GM21825 (cell line): ENCODE measurements around the gene SUSD2.
"Not testable (repeated sequence)": the region's sequence is repeated elsewhere in the genome, so short reads cannot be mapped to it uniquely, and the experiment has no call there.

Experiments
- ATAC-seq: cut with Tn5 transposase; IDR thresholded peaks from one replicate; pipeline ENCODE4 v1.9.1; 2021; ENCODE audit warnings: mild to moderate bottlenecking, moderate library complexity; ENCODE audit not compliant: unreplicated experiment

Gene SUSD2

DNA sequence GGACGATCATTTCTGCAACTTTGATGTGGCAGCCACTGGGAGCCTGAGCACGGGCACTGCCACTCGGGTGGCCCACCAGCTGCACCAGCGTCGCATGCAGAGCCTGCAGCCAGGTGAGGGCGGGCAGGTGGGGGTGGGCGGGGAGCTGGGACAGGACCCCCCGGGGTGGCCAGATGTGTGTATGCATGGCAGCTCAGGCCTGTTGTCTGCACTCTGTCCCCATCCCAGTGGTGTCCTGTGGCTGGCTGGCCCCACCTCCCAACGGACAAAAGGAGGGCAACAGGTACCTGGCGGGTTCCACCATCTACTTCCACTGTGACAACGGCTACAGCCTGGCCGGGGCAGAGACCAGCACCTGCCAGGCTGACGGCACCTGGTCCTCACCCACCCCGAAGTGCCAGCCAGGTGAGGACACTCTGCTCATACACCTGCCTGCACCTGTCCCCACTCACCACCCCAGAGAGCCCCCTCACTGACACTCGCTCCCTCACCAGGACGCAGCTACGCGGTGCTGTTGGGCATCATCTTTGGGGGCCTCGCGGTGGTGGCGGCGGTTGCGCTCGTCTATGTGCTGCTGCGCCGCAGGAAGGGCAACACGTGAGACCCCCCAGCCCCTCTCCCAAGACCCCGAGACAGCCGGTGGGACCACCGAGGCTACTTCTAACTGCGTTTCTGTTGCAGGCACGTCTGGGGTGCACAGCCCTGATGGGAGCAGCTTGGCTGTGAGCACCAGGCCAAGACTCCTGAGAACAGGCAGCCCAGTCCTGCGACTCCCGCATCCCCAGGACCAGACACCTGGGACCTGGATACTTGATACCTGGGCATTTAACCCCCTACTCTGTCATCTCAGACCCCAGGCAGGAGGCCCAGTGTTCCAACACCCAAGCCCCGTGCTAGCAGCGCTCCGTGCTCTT lies 6.7 kb downstream of the SUSD2 start:
- ATAC-seq = no peak

DNA sequence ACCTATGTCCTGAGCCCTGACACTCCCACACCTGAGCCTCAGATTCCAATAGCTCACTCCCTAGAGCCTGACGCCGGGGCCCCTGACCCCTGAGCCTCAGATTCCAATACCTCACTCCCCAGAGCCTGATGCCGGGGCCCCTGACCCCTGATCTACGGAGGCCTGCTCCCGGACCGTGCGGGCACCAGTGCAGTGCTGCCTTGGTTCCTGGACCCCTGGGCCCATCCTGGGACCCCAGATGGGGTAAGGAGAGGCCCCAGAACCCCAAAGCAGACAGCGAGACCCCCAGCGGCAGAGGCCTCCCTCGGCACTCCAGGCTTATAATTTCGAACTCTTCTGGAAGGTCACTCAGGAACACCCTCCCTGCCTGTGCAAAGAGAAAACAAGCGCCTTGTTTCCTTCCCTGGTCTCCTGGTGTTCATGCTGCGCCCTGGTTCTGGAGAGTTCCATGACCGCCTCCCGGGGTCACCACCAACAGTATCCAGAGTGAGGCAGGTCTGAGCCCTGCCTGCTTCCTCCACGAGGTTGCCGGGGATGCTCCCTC lies 7.5 kb downstream of the SUSD2 start:
- no peak for ATAC-seq

DNA sequence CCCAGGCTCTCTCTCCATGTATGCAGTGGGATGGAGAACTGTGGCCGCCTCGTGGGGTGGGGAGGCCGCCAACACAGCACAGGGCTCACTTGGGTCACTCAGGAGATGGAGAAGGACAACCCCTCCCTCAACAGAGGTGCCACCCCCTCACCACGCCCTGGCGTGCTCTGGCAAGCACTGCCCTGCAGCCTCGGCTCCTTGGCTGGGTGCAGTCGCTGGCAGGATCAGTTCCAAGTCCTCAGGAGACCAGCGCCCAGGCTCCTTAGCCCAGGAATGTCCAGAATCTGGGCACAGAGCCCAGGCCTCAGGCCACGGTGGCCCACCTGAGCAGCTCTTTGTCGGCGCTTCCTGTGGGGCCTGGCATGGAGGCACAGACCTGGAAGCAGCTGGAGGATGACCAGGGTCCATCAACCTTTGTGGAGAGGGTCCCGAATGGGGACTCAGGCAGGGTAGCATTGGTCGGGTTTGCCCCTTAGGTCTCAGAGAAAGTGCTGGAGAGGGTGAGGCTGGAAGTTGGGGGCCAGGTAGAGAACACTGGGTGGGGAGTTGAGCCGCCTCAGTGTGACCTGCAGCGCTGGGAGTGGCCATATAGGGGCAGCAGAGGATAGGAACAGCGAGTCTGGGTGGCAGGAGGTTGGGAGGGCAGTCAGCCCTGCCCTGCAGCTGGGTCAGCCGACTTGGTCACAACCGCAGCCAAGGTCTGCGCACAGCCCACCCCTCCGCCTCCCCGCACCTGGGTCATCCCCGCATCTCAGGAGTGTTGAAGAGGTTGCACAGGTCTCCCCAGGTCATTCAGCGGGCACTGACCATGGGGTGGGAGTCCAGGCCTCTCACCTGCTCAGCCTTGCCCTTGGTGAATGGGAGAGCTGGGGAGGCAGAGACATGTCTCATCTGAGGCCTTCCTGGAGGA lies 8.2 kb downstream of the SUSD2 start:
- no peak for ATAC-seq

DNA sequence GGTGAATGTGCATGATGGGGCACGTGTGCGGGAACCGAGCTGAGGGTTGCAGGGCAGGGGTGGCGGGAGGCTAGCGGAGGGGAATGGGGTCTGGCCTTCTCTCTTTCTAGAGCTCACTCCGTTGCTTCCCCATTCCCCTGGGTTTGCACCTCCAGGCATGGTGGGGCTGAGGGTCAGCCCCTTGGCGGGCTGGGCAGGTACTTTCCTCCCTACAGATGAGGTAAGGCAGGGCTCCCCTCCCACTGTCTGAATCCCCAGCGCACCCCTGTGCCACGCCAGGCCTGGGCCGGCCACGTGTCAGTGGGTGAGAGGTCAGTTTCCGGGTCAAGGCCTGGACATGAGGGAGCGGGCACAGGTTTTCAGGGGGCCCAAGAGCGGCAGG lies 8.9 kb downstream of the SUSD2 start:
- no peak for ATAC-seq

DNA sequence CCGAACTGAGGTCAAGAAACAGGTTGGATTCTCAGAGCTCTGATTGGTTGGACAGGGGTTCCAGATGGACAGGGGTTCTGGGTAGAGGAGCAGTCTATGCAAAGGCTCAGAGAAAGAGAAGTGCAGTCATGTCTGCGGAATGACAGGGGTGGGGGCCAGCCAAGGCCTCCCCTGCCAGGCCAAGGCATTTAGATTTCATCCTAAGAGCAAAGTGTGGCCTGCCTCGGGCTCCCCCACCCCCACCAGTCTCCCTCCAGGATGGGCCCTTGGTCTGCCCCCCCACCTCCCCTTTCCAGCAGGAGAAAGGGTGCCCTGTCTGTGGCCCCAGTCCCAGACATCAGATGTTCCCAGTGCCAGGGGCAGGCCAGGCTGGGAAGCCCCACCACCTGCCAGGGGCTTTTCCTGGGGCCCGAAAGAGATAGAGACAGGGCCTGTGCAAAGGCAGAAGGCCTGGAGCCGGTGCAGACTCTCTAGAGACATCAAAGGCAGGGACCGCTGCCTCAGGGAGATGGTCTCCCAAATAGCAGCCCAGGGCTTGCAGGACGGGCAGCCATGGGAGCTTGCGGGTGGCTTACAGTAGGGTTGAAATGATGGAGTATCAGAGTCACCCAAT lies 9.4 kb downstream of the SUSD2 start:
- ATAC-seq = no peak

DNA sequence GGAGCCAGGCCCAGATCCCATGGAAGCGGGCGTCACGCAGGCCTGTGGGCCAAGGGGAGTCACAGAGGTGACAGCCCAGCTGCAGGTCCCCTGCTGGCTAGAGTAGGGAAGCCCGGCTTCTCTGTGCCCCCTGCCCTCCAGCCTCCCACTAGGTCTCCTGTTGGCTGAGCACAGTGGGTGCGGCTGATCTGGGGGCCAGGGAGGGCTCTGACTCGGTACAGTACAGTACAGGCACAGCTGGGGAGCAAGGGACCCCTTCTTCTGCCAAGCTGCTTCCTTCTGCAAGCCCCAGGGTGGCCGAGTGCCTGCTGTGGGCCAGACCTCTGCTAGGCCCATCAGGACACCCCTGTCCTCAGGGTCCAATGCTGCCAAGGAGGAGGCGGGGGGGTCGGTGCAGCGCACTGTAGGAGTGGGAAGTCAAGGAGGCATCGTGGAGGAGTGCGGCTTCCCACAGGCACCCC lies 10.1 kb downstream of the SUSD2 start:
- no peak for ATAC-seq

DNA sequence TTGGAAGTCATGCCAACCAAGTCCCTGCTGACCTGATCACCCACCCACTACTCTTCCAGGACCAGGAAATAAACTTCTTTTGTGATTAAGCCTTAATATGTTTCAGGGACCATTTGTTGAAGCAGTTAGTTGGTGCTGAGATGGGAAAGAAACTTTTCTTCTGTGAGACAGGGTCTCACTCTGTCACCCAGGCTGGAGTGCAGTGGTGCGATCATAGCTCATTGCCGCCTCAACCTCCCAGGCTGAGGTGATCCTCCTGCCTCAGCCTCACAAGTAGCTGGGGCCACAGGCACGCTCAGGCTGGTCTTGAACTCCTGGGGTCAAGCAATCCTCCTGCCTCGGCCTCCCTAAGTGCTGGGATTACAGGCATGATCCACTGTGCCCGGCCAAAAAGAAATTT lies 10.6 kb downstream of the SUSD2 start:
- no peak for ATAC-seq

DNA sequence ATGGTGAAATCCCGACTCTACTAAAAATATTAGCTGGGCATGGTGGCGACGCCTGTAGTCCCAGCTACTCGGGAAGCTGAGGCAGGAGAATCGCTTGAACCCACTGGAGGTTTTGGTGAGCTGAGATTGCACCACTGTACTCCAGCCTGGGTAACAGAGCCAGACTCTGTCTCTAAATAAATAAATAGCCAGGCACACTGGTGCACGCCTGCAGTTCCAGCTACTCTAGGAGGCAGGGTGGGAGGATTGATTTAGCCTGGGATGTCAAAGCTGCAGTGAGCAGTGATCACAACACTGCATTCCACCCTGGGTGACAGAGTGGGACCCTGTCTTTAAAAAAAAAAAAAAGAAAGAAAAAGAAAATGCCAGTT lies 17.4 kb downstream of the SUSD2 start:
- no peak for ATAC-seq

DNA sequence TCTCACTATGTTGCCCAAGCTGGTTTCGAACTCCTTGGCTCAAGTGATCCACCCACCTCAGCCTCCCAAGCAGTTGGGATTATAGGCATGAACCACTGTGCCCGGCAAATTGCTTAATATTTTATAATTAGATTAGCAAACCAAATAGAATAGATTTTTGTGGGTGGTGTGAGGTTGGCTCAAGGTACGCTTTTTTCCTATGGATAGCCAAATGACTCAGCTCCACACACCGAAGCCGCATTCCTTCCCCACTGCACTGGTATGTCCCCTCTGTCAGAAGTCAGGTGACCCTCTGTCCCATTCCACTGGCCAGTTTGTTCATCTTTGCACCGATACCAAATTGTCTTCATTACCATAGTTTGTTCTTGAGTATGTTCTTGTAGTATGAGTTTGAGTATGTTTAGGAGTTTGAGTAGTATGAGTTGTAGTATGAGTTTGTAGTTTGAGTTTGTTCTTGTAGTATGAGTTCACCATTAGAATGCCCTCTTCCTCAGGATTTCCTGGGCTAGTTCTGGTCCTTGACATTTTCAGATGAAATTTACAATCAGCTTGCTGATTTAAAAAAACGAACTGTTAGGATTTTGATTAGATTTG lies 19.4 kb downstream of the SUSD2 start:
- ATAC-seq = no peak

DNA sequence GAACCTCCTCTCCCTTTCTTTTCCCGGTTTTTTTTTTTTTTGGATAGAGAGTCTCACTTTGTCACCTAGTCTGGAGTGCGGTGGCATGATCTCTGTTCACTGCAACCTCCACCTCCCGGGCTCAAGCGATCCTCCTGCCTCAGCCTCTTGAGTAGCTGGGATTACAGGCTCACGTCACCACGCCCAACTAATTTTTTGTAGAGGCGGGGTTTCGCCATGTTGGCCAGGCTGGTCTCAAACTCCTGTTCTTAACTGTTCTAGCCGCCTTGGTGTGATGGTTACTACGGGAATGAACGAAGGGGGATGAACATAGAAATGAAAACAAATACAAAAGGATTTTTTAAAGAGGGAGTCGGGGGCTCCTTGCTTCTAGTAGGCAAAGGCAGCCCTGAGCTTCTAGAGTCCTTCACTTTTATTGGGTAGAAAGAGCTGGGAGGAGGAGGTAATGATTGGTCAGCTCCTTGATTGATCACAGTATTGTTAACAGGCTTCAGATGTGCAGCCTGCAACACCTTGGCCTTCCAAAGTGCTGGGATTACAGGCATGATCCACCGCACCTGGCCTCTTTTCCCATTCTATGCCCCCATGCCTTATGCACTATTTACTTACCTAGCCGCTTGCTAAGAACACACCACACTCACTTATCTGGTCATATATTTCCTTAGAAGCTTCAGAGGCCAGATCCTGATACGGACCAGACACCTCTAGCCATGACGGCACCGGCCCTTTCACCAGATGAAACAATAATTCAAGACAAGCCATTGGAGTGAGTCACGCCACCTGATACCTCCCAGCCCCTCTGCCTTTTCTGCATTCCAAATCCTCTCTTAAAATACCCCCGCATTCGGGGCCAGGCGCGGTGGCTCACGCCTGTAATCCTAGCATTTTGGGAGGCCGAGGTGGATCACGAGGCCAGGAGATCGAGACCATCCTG lies 20.7 kb downstream of the SUSD2 start:
- no peak for ATAC-seq

DNA sequence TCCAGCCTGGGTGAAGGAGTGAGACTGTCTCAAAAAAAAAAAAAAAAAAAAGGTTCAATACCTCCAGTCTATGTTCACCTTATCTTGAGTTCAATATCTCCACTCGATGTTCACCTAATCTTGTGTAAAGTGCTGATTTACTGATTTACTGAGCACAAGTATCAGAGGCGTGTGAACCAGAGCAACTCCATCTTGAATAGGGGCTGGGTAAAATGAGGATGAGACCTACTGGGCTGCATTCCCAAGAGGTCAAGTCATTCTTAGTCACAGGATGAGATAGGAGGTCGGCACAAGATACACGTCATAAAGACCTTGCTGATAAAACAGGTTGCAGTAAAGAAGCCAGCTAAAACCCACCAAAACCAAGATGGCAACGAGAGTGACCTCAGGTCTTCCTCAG lies 22.6 kb downstream of the SUSD2 start:
- ATAC-seq = not testable (repeated sequence)

DNA sequence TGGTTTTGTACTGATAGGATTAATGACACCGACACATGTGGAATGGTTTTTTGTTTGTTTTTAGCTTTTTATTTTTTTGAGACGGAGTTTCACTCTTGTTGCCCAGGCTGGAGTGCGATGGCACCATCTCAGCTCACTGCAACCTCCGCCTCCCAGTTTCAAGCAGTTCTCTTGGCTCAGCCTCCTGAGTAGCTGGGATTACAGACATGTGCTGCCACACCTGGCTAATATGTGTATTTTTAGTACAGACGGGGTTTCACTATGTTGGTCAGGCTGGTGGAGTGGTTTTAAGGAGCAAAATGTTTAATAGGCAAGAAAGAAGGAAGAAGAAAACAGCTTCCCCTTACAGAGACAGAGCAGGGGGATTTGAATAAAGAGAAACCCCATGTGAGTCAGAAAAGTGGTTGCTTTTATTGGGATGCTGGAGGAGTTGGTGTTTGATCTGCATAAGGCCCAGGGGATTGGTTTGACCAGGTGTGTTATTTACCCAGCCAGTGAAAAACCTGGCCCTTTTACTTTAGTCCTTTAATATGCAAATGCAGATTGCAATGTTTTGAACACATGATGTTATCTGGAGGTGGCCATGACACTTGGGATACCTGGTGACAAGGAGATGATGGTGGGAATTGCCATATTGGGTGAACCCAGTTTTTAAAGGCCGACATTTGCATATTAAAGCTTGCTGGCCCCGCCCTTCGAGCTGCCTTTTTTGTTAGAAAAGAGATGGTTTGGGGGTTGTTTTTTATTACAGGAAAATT lies 24.3 kb downstream of the SUSD2 start:
- ATAC-seq = no peak

DNA sequence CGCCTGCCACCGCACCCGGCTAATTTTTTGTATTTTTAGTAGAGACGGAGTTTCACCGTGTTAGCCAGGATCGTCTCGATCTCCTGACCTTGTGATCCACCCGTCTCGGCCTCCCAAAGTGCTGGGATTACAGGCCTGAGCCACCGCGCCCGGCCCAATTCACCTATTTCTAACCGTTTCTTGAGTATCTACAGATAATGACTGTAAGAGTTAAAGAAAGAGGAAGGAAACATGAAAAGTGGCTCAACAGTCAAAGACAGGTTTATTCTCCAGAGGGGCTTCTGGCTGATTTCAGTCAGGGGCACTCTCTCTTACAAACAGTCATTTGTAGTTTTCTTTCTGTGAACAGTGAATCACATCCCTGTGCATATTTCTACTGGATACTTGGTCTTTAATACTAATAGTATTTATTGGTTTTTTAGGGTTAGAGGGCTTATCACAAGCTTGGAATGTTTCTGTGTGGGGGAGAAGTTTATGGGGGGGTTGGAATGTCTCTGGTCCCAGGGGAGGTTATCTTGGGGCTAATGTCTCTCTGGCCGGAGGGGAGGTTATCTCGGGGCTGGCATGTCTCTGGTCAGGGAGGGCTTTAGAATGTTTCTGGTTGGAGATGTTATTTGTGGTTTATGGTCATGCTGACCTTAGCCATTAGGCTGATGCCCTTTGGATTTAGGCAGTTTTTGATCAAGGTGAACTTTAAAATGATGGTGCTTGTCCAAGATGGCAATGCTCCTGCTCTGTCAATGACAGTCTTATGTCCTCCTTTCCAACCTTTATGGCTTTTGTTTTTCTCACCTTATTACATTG lies 25.4 kb downstream of the SUSD2 start:
- ATAC-seq = not testable (repeated sequence)

DNA sequence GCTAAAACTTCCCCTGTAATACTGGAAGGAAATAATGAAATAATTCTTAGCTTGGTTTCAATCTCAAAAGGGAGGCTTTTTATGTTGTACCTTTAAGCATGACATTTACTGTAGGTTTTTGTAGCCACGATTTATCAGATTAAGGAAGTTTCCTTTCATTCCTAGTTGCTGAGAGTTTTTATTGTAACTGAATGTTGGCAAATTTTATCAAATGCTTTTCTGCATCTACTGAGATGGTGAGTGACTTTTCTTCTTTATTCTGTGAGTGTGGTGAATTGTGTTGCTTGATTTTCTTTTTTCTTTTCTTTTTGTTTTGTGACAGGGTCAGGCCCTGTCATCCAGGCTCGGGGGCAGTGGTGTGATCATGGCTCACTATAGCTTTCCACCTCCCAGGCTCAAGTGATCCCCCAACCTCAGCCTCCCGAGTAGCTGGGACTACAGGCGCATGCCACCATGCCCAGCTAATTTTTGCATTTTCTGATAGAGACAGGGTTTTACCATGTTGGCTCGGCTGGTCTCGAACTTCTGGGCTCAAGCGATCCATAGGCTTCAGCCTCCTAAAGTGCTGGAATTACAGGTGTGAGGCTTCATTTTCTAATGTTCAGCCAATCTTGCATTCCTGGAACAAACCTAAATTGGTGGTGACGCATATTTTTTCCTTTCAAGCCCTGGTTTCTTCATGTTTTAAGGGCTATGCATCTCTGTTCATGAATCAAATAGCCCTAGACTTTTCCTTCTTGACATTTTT lies 26.2 kb downstream of the SUSD2 start:
- no peak for ATAC-seq

DNA sequence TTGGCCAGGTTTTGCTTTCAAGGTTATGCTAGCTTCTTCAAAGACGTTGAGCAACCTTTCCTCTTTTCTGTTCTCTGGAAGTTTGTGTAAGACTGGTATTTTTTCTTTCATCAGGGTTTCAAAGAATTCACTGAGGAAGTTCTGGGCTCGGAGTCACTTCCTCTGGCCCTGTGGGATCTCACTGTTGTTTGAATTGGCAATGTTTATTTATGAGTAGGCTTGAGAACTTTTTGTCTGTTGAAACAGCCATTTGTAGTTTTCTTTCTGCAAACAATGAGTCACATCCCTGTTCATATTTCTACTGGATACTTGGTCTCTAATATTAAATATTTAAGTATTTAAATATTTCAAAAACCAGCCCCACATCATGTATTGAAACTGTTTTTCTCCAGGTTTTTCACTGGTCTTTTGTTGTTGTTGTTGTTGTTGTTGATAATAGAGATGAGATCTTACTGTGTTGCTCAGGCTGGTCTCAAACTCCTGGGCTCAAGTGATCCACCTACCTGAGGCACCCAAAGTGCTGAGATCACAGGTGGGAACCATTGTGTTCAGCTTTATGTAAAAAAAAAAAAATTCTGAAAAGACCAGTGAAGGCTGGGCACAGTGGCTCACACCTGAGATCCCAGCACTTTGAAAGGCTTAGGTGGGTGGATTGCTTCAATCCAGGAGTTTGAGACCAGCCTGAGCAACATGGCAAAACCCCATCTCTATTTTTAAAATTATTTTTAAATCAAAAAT lies 26.9 kb downstream of the SUSD2 start:
- ATAC-seq = no peak

DNA sequence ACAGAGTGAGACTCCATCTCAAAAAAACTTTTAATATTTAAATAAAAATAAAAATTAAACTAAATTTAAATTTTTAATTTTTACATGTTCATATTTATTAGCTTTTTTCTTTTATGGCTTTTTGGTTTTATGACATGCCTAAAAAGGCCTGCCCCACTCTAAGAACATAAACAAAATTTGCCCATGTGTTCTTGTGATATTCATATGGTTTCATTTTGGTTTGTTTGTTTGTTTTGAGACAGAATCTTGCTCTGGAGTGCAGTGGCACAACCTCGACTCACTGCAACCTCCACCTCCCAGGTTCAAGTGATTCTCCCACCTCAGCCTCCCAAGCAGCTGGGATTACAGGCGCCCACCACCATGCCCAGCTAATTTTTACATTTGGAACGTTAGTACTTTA lies 27.7 kb downstream of the SUSD2 start:
- no peak for ATAC-seq

DNA sequence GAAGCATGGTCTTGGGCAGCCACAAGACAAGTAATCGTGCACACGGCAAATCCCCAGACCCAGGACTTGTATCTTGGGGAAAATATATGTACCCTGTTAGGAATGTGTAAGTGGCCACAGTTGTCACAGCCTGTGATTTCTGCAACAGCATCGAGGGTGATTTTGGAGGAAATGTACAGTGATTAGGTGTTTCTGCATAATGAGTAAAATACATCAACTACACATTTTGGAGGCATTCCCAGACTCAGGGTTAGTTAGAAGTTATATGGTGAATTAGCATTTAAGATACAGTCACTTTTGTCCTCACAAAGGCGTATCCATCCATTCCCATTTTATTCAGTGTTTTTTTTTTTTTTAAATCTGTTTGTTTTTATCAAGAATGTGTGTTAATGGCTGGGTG lies 28.4 kb downstream of the SUSD2 start:
- no peak for ATAC-seq
